Measurements from ENCODE around the gene SPATS2L.

- TF ChIP-seq YY1 (IDR thresholded peaks at IDR 0.05; ENCODE audit: insufficient read depth, insufficient read length) (no peak), ZNF274 (IDR thresholded peaks at IDR 0.05; ENCODE audit: low read depth, low read length) (no peak), SUZ12 (IDR thresholded peaks at IDR 0.05; ENCODE audit: extremely low read depth, insufficient read depth, insufficient read length) (no peak)
Observed at GRCh38 chr2:200428961-200429665, 122.6 kb downstream of the SPATS2L start.

Data from NT2/D1 (cell line).